Breast epithelium (tissue), 3 donors: Measurements from ENCODE around the gene HENMT1.

ENCODE experiments used
- POLR2AphosphoS5 ChIP-seq, 3 donors: sonication (generic); formaldehyde crosslinking; IDR thresholded peaks; one replicate each; pipeline ENCODE4 v1.6.1; 2017; ENCODE audit warnings: antibody characterized with exemption in 3 of 3
- TF ChIP-seq, protein P1 (sequence below), 3 donors: fragments of 450-650 bp; IDR thresholded peaks; one replicate each; pipeline ENCODE4 v1.5.1; 2016 to 2017; ENCODE audit warnings: antibody characterized with exemption in 3 of 3, mild to moderate bottlenecking in 3 of 3, moderate library complexity in 3 of 3

DNA sequence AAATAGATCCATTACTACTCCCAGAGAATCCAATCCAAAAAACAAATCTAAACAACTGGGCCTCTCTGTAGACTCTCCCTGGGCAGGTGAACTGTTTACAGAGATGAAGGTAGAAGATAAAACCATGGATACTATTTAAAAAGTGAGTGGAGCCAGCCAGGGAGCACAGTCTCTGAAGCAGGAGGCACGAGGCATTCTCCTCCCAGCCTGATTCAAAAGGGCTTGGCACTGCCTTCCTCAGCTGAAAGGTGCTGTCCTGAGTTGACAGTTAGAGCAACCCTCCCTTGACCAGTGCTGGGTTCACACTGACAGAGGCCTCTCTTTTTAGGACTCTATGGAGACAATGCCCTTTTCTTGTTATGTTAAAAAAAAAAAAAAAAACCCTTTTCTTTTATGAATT is 36.8 kb downstream of the HENMT1 start:
- TF ChIP-seq, protein P1, sequence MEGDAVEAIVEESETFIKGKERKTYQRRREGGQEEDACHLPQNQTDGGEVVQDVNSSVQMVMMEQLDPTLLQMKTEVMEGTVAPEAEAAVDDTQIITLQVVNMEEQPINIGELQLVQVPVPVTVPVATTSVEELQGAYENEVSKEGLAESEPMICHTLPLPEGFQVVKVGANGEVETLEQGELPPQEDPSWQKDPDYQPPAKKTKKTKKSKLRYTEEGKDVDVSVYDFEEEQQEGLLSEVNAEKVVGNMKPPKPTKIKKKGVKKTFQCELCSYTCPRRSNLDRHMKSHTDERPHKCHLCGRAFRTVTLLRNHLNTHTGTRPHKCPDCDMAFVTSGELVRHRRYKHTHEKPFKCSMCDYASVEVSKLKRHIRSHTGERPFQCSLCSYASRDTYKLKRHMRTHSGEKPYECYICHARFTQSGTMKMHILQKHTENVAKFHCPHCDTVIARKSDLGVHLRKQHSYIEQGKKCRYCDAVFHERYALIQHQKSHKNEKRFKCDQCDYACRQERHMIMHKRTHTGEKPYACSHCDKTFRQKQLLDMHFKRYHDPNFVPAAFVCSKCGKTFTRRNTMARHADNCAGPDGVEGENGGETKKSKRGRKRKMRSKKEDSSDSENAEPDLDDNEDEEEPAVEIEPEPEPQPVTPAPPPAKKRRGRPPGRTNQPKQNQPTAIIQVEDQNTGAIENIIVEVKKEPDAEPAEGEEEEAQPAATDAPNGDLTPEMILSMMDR (IDR thresholded peaks at IDR 0.05): no peak
- TF ChIP-seq POLR2AphosphoS5 (IDR thresholded peaks at IDR 0.05): no peak
